Esophagus mucosa (tissue), 1 donor: ENCODE data around the gene COL4A2. TPM values are rescaled to one million over a fixed set of nuclear protein-coding genes. Genes with fewer than 3 reads are reported as not detected.
"Not testable (repeated sequence)": the region's sequence is repeated elsewhere in the genome, so short reads cannot be mapped to it uniquely, and the experiment has no call there.

Experiments
- ATAC-seq: fragments of 200-7000 bp; cut with Tn5 transposase; one replicate; pipeline ENCODE4 v1.9.1; 2020
- total RNA-seq: library from RNA; stranded (reverse); gene quantifications from one replicate; pipeline ENCODE4 v1.2.4, GENCODE V29; 2023
- donor health status: DM: yes; HTN: yes; CAD: no.

The COL4A2 gene
- total RNA-seq, 1 donor from 2014 or later, result 30.8 TPM

- ATAC-seq, result no peak
Observed at GRCh38 chr13:110308656-110309359, 1.7 kb downstream of the COL4A2 start.

GRCh38 chr13:110309661-110310524 lies 2.8 kb downstream of the COL4A2 start:
- no peak for ATAC-seq

- ATAC-seq, result no peak
Observed at GRCh38 chr13:110310541-110311442, 3.7 kb downstream of the COL4A2 start.

- ATAC-seq, result no peak
Observed at GRCh38 chr13:110311443-110312338, 4.6 kb downstream of the COL4A2 start.

GRCh38 chr13:110312339-110313031 lies 5.4 kb downstream of the COL4A2 start:
- no peak for ATAC-seq

GRCh38 chr13:110313261-110313660 lies 6.2 kb downstream of the COL4A2 start:
- ATAC-seq, result not testable (repeated sequence)

- not testable (repeated sequence) for ATAC-seq
Observed at GRCh38 chr13:110313733-110314132, 6.6 kb downstream of the COL4A2 start.

- ATAC-seq, result no peak
Observed at GRCh38 chr13:110314516-110315245, 7.6 kb downstream of the COL4A2 start.

- no peak for ATAC-seq
Observed at GRCh38 chr13:110316196-110316595, 9.1 kb downstream of the COL4A2 start.

- no peak for ATAC-seq
Observed at GRCh38 chr13:110317093-110317492, 10.0 kb downstream of the COL4A2 start.

- ATAC-seq, result no peak
Observed at GRCh38 chr13:110317496-110318195, 10.6 kb downstream of the COL4A2 start.

- no peak for ATAC-seq
Observed at GRCh38 chr13:110318920-110319319, 11.8 kb downstream of the COL4A2 start.

- ATAC-seq, result no peak
Observed at GRCh38 chr13:110319397-110319773, 12.3 kb downstream of the COL4A2 start.

GRCh38 chr13:110319774-110320509 lies 12.9 kb downstream of the COL4A2 start:
- ATAC-seq, result peak; percentile 27

- no peak for ATAC-seq
Observed at GRCh38 chr13:110320645-110321044, 13.6 kb downstream of the COL4A2 start.

GRCh38 chr13:110321573-110321972 lies 14.5 kb downstream of the COL4A2 start:
- not testable (repeated sequence) for ATAC-seq

- ATAC-seq, result no peak
Observed at GRCh38 chr13:110322126-110322827, 15.2 kb downstream of the COL4A2 start.

- ATAC-seq, result no peak
Observed at GRCh38 chr13:110322828-110323171, 15.7 kb downstream of the COL4A2 start.
